Smooth muscle cell (in vitro differentiated cells): ENCODE results near the gene PDSS1. TPM values are rescaled to one million over a fixed set of nuclear protein-coding genes. Genes with fewer than 3 reads are reported as not detected.

Experiments used
- DNase-seq: peaks from one replicate; lab custom pipeline; 2025; ENCODE audit not compliant: unreplicated experiment; lab: John Stamatoyannopoulos, UW
- H2AFZ ChIP-seq: fragments of 200-600 bp; sonication (generic); 2 replicates; pipeline ENCODE4 v1.6.0; 2016; ENCODE audit warnings: antibody characterized with exemption, low read depth, mild to moderate bottlenecking
- H3F3A ChIP-seq: fragments of 200-600 bp; sonication (generic); 2 replicates; pipeline ENCODE4 v1.6.0; 2017; ENCODE audit warnings: antibody characterized with exemption, low read depth
- H3K27ac ChIP-seq: fragments of 200-600 bp; sonication (generic); 2 replicates; pipeline ENCODE4 v1.5.1; 2016; ENCODE audit warnings: low read depth, mild to moderate bottlenecking
- H3K27me3 ChIP-seq: fragments of 200-600 bp; sonication (generic); 2 replicates; pipeline ENCODE4 v1.6.1; 2016; ENCODE audit warnings: low read depth, mild to moderate bottlenecking
- H3K36me3 ChIP-seq: fragments of 200-600 bp; sonication (generic); 2 replicates; pipeline ENCODE4 v1.5.1; 2016; ENCODE audit warnings: low read depth
- H3K4me1 ChIP-seq: fragments of 200-600 bp; sonication (generic); 2 replicates; pipeline ENCODE4 v1.5.1; 2016; ENCODE audit warnings: low read depth
- H3K4me2 ChIP-seq: fragments of 200-600 bp; sonication (generic); 2 replicates; pipeline ENCODE4 v1.6.0; 2016; ENCODE audit warnings: mild to moderate bottlenecking
- H3K4me3 ChIP-seq: fragments of 200-600 bp; sonication (generic); 2 replicates; pipeline ENCODE4 v1.5.1; 2016; ENCODE audit warnings: mild to moderate bottlenecking
- H3K79me2 ChIP-seq: fragments of 200-600 bp; sonication (generic); 2 replicates; pipeline ENCODE4 v1.6.0; 2016; ENCODE audit warnings: low read depth, mild to moderate bottlenecking
- H3K9ac ChIP-seq: fragments of 200-600 bp; sonication (generic); 2 replicates; pipeline ENCODE4 v1.6.0; 2016; ENCODE audit warnings: low read depth
- H3K9me3 ChIP-seq: fragments of 200-600 bp; sonication (generic); replicated peaks from 2 replicates; pipeline ENCODE4 v1.5.1; 2016; ENCODE audit warnings: low read depth
- H4K20me1 ChIP-seq: fragments of 200-600 bp; sonication (generic); 2 replicates; pipeline ENCODE4 v1.6.0; 2016; ENCODE audit warnings: low read depth
- CTCF ChIP-seq: fragments of 200-600 bp; sonication (generic); IDR thresholded peaks from 2 replicates; pipeline ENCODE4 v1.5.1; 2017; ENCODE audit warnings: borderline replicate concordance, mild to moderate bottlenecking, antibody characterized with exemption; ENCODE audit not compliant: insufficient read depth, poor library complexity, severe bottlenecking
- WGBS: methylation state at CpG from one replicate; pipeline ENCODE4 v1.1.7; 2016; ENCODE audit warnings: low lambda C conversion rate; 5-methylcytosine and 5-hydroxymethylcytosine counted together
- polyA plus RNA-seq: library from polyadenylated mRNA; unstranded; fragments of >200 nt; fragmentation: Nextera tagmentation; extraction: Ambion mirVana; gene quantifications from 2 replicates; pipeline ENCODE4 v1.2.1, GENCODE V29; 2016
- total RNA-seq: library from RNA; depleted of rRNA; stranded (reverse); fragments of >200 nt; gene quantifications from 2 replicates; pipeline ENCODE4 v1.2.3, GENCODE V29; 2014

Gene PDSS1
- total and polyA plus RNA-seq, 2 experiments from 2014 or later: 5.1 to 14.0 TPM

GRCh38 chr10:26703974-26704373, 6.5 kb downstream of the PDSS1 start:
- Histone ChIP-seq H3K4me3 (no peak overlapping the region), H3K79me2 (peaks cover 36% of the 10 kb centered on the region), H3K4me1 (no peaks in the 10 kb centered on the region), H3K9ac (no peak overlapping the region), H3K27me3 (no peaks in the 10 kb centered on the region), H3K4me2 (no peak overlapping the region), H3K27ac (no peak overlapping the region), H3F3A (no peaks in the 10 kb centered on the region), H2AFZ (no peak overlapping the region), H4K20me1 (no peaks in the 10 kb centered on the region), H3K9me3 (no peaks in the 10 kb centered on the region), H3K36me3 (no peaks in the 10 kb centered on the region)
- TF ChIP-seq CTCF: no peak
- no peak for DNase-seq
- 99% methylated on average over 2 of the region's 9 CpGs for WGBS

GRCh38 chr10:26706206-26706605, 8.7 kb downstream of the PDSS1 start:
- Histone ChIP-seq H3K27ac (no peak overlapping the region), H3K79me2 (peaks cover 14% of the 10 kb centered on the region), H2AFZ (no peak overlapping the region), H3F3A (no peaks in the 10 kb centered on the region), H3K9ac (no peak overlapping the region), H3K4me2 (no peak overlapping the region), H4K20me1 (no peaks in the 10 kb centered on the region), H3K9me3 (no peaks in the 10 kb centered on the region), H3K27me3 (no peaks in the 10 kb centered on the region), H3K4me3 (no peak overlapping the region), H3K36me3 (no peaks in the 10 kb centered on the region), H3K4me1 (no peaks in the 10 kb centered on the region)
- no peak for DNase-seq
- WGBS: 93% methylated on average over 6 of the region's 6 CpGs
- no peak for TF ChIP-seq CTCF

GRCh38 chr10:26706936-26707335, 9.4 kb downstream of the PDSS1 start:
- Histone ChIP-seq H3K79me2 (peaks cover 10% of the 10 kb centered on the region), H4K20me1 (no peaks in the 10 kb centered on the region), H3K27ac (no peak overlapping the region), H3K4me3 (no peak overlapping the region), H3K4me2 (no peak overlapping the region), H3K9ac (no peak overlapping the region), H3K4me1 (no peaks in the 10 kb centered on the region), H3K9me3 (no peaks in the 10 kb centered on the region), H3F3A (no peaks in the 10 kb centered on the region), H3K27me3 (no peaks in the 10 kb centered on the region), H2AFZ (no peak overlapping the region), H3K36me3 (no peaks in the 10 kb centered on the region)
- TF ChIP-seq CTCF: no peak
- DNase-seq: no peak
- WGBS: 87% methylated on average over 10 of the region's 10 CpGs

GRCh38 chr10:26711324-26711723, 13.8 kb downstream of the PDSS1 start:
- Histone ChIP-seq H3K9ac (no peak overlapping the region), H3K4me1 (no peaks in the 10 kb centered on the region), H3F3A (no peaks in the 10 kb centered on the region), H3K27me3 (no peaks in the 10 kb centered on the region), H3K36me3 (peaks cover 4% of the 10 kb centered on the region), H3K4me3 (no peak overlapping the region), H3K79me2 (no peaks in the 10 kb centered on the region), H3K27ac (no peak overlapping the region), H3K9me3 (no peaks in the 10 kb centered on the region), H2AFZ (no peak overlapping the region), H4K20me1 (no peaks in the 10 kb centered on the region), H3K4me2 (no peak overlapping the region)
- TF ChIP-seq CTCF: no peak
- DNase-seq: no peak
- no CpG with 5 or more reads among the region's 5 CpGs for WGBS
